CD1c-positive myeloid dendritic cell (primary cell): ENCODE results near the gene IRX1.

Source experiments
- DNase-seq: peaks from one replicate; pipeline ENCODE4 v3.0.0-alpha.2; 2016; ENCODE audit errors: extremely low spot score

Gene IRX1

DNA sequence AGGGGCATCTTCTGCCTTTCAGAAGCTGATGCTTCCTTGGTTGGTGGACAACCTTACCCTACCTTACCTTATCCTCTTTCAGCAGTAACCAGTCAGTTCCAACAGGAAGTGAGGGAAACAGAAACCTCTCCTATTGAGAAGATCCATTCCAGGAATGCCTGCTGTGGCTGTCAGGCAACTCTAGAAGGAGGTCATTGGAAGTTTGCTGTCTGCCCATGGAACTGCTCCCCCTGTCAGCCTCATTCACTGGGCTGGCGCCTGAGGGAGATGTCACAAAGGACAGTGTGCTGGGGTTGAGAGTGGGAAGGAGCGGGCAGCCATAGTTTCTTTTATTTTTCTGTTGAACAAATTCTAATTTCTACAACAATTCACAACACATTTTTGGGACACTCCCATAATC, 54.7 kb downstream of the IRX1 start:
- DNase-seq = no peak

GRCh38 chr5:3650868-3651267, 55.2 kb downstream of the IRX1 start:
- DNase-seq = no peak
